EL (cell line): ENCODE measurements around the gene DLGAP4.

ENCODE experiments used
- DNase-seq: peaks from one replicate; pipeline ENCODE4 v3.0.0-alpha.2; 2016

The DLGAP4 gene

GRCh38 chr20:36462440-36463211 lies 156.5 kb downstream of the DLGAP4 start:
- DNase-seq: peak; percentile 82

- no peak for DNase-seq
Measured at GRCh38 chr20:36463212-36464061, 157.3 kb downstream of the DLGAP4 start.

GRCh38 chr20:36465109-36466080 lies 159.3 kb downstream of the DLGAP4 start:
- DNase-seq: peak; percentile 97

GRCh38 chr20:36466089-36466488 lies 159.9 kb downstream of the DLGAP4 start:
- no peak for DNase-seq

GRCh38 chr20:36467076-36467999 lies 161.2 kb downstream of the DLGAP4 start:
- peak; percentile 55 for DNase-seq

- DNase-seq: no peak
Measured at GRCh38 chr20:36468149-36469000, 162.2 kb downstream of the DLGAP4 start.

- no peak for DNase-seq
Measured at GRCh38 chr20:36469973-36470372, 163.8 kb downstream of the DLGAP4 start.

GRCh38 chr20:36471885-36472636 lies 165.9 kb downstream of the DLGAP4 start:
- DNase-seq: no peak

- peak; percentile 51 for DNase-seq
Measured at GRCh38 chr20:36472637-36473090, 166.5 kb downstream of the DLGAP4 start.

- peak; percentile 56 for DNase-seq
Measured at GRCh38 chr20:36473164-36473563, 167.0 kb downstream of the DLGAP4 start.

- no peak for DNase-seq
Measured at GRCh38 chr20:36474563-36474962, 168.4 kb downstream of the DLGAP4 start.

GRCh38 chr20:36475054-36475453 lies 168.9 kb downstream of the DLGAP4 start:
- DNase-seq: peak; percentile 71

GRCh38 chr20:36477475-36477874 lies 171.3 kb downstream of the DLGAP4 start:
- no peak for DNase-seq

GRCh38 chr20:36478137-36478905 lies 172.2 kb downstream of the DLGAP4 start:
- no peak for DNase-seq

- no peak for DNase-seq
Measured at GRCh38 chr20:36479938-36480337, 173.8 kb downstream of the DLGAP4 start.

- DNase-seq: no peak
Measured at GRCh38 chr20:36480456-36481048, 174.4 kb downstream of the DLGAP4 start.

GRCh38 chr20:36481380-36482043 lies 175.4 kb downstream of the DLGAP4 start:
- no peak for DNase-seq

GRCh38 chr20:36482044-36482473 lies 175.9 kb downstream of the DLGAP4 start:
- DNase-seq: no peak
